ENCODE results near the gene NRG2. TPM values are rescaled to one million over a fixed set of nuclear protein-coding genes. Genes with fewer than 3 reads are reported as not detected.
A peak's percentile ranks its signal among the peaks of the same experiment; 100 is the strongest.

NRG2 gene
- total RNA-seq, 1 donor from 2014 or later, result 1.9 TPM

DNA sequence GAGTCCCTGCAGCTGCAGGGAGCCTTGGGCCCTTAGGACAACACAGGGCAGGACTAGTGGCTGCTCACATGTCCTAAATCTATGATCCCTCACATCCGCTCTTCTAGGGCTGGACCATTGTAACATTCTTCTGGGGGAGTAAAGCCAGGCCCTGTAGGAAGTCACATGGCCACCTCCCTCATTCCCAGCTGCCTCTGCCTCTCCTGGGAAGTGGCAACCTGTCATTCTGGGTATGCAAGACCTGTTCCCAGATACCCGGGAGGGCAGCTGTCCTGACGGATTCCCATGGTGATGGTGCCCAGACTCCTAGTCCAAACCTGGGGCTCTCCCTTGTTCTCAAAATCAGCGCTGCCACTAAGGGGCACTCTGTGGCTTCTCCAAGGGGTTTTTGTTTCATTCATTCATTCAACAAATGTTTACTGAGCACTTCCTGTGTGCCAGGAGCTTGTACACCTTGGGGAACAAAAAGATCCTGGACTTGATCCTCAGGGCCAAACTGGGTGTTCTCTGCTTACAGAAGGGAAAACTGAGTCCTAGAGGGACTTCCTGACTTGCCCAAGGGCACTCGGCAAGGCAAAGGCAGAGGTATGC is 161.9 kb downstream of the NRG2 start:
- intact Hi-C loops (cut with DNase I), result loop anchor here (5.0 kb wide), 1 partner anchor 86 kb away; no protein-coding TSS in a partner anchor
- DNase-seq (ENCODE audit: missing footprints) (no peak), ATAC-seq (no peak)

DNA sequence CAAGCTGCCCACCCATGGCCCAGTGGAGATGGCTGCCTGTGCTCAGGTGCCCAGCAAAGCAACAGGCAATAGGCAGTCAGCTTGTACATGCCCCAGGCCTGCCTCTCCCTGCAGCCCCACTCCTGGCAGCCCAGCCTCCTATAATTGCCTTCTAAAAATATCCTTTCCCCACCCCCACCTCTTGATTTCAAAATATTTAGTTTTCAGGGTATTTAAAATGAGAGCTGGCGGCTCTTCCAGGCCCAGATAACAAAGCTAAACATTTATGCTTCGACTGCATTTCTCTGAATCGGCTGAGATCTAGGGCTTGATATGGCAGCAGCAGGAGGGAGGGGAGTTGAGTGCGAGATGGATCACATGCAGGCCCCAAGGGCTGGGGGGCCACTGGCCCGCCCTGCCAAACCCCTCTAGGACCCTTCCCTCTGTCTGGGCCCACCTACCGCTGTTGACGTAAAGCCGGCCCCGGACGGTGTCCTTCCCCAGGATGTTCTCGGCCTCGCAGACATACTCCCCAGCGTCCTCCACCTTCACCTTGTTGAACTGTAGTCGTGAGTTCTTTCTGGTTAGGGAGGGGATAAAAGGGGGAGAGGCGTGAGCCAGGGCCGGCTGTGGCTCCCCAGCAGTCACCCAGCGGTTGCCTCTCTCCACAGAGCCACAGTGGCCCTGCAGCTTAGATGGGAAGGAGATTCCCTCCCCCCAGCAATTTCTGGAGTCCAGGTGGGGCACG is 162.5 kb downstream of the NRG2 start:
- DNase-seq (ENCODE audit: missing footprints) (no peak), ATAC-seq (no peak)
- intact Hi-C loops (cut with DNase I), result loop anchor here (5.0 kb wide), 1 partner anchor 87 kb away; no protein-coding TSS in a partner anchor

GRCh38 chr5:139878093-139878492 is 165.0 kb downstream of the NRG2 start:
- no peak for DNase-seq (ENCODE audit: missing footprints)
- ATAC-seq, result no peak
- intact Hi-C loops (cut with DNase I), result loop anchor here (10.0 kb wide), 1 partner anchor 277 kb away; no protein-coding TSS in a partner anchor

DNA sequence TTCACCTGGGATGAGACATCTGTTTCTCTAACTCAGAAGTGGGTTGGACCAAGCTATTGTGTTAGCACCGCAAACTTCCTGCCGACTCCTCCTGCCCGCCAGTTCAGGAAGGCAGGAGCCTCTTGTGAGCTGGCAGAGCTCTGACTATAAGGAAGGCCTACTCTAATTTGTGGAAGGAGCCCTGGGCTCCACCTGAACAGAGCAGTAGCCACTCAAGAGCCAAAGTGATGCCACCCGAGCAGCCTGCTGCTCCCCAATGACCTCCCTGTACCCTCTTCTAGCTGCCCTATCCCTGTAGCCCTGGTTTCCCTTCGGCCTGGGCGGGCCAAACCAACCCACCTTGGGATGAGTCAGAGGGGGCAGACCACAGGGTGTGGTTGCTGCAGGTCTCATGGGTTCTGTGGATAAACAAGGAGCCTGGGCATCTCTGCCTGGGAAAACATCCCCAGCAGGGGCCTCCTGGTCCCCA is 165.9 kb downstream of the NRG2 start:
- no peak for DNase-seq (ENCODE audit: missing footprints)
- ATAC-seq, result no peak
- intact Hi-C loops (cut with DNase I), result loop anchor here (10.0 kb wide), 1 partner anchor 278 kb away; no protein-coding TSS in a partner anchor

GRCh38 chr5:139875957-139876356 is 167.1 kb downstream of the NRG2 start:
- DNase-seq (ENCODE audit: missing footprints), result no peak
- intact Hi-C loops (cut with DNase I), result loop anchor here (10.0 kb wide), 1 partner anchor 279 kb away; no protein-coding TSS in a partner anchor
- no peak for ATAC-seq

DNA sequence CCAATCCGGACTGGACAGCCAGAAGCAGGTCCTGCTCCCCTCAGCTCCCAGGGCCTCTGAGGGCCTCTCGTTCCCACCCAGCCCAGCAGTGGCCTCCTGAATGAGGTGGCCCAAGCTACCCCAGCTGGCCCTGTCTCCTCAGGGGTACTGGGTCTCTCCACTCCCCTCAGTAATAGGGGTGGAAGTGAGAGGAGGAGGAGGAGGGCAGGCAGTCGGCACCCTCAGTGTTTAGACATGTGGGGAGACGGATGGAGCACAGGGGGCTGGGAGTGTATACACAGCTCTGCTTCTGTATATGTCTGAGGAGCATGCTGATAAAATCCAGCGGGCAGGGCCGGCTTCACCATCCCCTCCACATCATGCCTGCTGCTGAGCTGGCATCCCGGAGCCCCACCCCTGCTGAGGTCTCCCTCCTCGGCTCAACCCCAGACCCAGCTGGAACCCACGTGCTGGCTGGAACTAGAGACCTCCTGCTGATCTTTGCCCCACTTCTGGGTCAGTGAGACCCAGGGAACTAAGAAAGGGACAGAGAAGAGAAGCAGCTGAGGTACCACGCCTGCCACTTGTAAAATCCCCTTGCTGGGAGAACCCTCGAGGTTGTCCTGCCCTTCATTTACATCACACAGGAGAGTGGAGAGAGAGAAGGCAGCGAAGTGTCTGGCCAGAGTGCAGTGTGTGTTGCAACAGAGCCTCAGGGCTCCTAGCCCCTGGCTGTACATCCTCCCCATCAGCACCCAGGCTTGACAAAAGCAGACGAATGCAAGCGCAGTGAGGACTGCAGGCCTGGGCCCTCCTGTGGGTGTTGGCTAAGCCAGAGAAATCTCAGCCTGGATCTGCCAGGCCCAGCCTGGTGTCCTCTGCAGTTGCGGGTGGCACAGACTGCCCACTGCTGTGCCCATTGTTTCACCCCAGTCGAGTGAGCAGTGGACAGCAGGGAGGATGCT is 170.0 kb downstream of the NRG2 start:
- intact Hi-C loops (cut with DNase I), result loop anchor here (10.0 kb wide), 1 partner anchor 282 kb away; no protein-coding TSS in a partner anchor
- ATAC-seq (no peak), DNase-seq (ENCODE audit: missing footprints) (no peak)

- DNase-seq (ENCODE audit: missing footprints) (no peak), ATAC-seq (peak; percentile 7)
- intact Hi-C loops (cut with DNase I), result loop anchor here (10.0 kb wide), 1 partner anchor 283 kb away; no protein-coding TSS in a partner anchor
Measured at GRCh38 chr5:139872052-139872766, 170.9 kb downstream of the NRG2 start.

DNA sequence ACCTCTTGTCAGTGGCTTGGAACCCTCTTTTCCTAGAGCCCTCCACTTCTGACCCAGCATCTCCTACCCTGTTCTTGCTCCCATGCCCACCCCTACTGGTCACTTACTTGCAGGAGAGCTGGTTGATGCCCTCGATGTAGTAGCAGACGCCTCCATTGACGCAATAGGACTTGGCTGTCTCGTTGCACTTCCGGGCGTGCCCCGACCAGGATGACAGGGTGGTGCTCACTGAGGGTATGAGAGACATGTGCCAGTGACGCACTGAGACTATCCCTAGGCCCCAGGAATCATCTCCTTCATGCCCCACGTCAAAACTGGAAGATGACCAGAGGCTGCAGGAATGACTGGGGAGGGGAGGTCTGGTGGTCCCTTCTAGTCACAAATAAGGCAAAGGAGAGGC is 171.5 kb downstream of the NRG2 start:
- DNase-seq (ENCODE audit: missing footprints) (no peak), ATAC-seq (no peak)
- intact Hi-C loops (cut with DNase I), result loop anchor here (10.0 kb wide), 1 partner anchor 283 kb away; no protein-coding TSS in a partner anchor

- ATAC-seq, result no peak
- no peak for DNase-seq (ENCODE audit: missing footprints)
- intact Hi-C loops (cut with DNase I), result loop anchor here (10.0 kb wide), 1 partner anchor 284 kb away; no protein-coding TSS in a partner anchor
Measured at GRCh38 chr5:139870677-139871076, 172.4 kb downstream of the NRG2 start.

- intact Hi-C loops (cut with DNase I), result no loop called here
- no peak for ATAC-seq
- DNase-seq (ENCODE audit: missing footprints), result no peak
Measured at GRCh38 chr5:139869042-139869790, 173.9 kb downstream of the NRG2 start.

- ATAC-seq (no peak), DNase-seq (ENCODE audit: missing footprints) (no peak)
- intact Hi-C loops (cut with DNase I), result no loop called here
Measured at GRCh38 chr5:139867581-139867980, 175.5 kb downstream of the NRG2 start.

DNA sequence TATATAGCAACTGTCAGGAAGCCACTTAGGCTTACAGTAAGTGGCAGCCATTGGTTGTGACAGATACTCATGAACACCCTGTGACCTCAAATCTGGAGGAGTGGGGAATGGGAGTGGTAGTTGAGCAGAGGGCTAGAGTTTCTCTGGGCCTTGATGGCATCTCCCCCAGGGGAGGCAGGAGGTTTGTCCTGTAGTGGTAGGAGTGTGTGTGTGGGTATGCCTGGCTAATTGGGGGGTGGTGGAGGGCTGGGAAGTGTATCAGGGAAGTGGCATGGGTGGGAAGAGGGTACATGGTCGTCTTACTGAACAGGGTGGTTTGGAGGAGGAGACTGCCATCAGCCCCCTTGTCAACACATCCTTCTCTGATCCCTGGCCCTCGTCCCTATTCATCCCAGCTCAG is 176.0 kb downstream of the NRG2 start:
- intact Hi-C loops (cut with DNase I), result no loop called here
- ATAC-seq (no peak), DNase-seq (ENCODE audit: missing footprints) (no peak)

DNA sequence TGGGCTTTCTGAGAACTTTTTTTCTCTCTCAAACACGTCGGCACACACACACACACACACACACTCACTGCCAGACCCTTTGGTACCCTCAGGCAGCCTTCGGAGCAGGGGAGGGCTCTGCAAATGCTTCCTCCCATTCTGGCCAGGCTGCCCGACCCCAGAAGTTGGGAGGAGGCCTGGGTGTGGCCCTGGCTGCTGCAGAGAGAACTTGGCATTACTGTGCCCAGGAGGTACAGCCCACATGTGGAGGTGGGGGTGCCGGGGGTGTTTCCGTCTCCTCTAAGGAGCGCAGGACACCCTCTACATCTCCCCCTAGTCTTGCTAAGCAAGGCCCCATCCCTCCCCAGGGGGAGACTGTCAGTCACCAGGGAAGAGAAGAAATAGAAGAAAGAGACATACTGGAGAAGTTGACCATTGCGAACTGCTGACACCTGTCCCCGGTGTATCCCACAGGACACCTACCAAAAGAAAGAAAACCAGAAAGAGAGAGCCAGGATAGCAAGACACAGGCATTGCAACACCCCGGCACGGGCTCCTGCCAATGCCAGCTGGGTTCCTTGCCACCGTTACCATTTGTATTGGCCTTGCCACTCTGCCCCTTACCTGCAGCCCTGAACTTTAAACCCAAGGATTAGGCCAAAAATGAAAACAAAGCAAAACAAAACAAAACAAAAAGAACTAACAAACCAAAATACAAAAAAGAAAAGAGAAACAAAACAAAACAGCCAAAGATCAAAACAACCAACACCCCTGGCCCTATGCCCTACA is 178.2 kb downstream of the NRG2 start:
- DNase-seq (ENCODE audit: missing footprints) (no peak), ATAC-seq (no peak)
- intact Hi-C loops (cut with DNase I), result loop anchor here (1.0 kb wide), 2 partner anchors 78 to 103 kb away; no protein-coding TSS in a partner anchor

- DNase-seq (ENCODE audit: missing footprints), result no peak
- intact Hi-C loops (cut with DNase I), result loop anchor here (1.0 kb wide), 2 partner anchors 77 to 104 kb away; no protein-coding TSS in a partner anchor
- peak; percentile 80 for ATAC-seq
Measured at GRCh38 chr5:139863855-139864558, 179.1 kb downstream of the NRG2 start.

- peak; percentile 89 for DNase-seq (ENCODE audit: missing footprints)
- peak; percentile 94 for ATAC-seq
- intact Hi-C loops (cut with DNase I), result no loop called here
Measured at GRCh38 chr5:139863361-139863760, 179.7 kb downstream of the NRG2 start.

DNA sequence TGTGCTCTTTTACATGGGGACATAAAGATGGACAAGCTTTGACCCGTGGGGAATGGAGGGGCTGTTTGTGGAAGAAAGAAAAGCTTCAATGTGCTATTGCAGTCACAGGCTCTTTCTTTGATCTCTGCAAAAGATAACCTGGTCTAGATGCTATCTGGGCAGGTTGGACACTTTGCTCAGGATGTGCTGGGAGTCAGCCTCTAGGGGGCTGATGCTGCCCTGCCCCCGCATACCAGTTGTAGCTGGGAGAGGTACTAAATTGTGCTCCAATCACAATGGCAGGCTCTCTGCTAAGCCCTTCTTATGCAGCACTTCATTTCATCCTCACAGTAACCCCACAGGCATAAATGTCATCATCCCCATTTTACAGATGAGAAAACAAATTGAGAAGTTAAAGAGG is 180.3 kb downstream of the NRG2 start:
- ATAC-seq (no peak), DNase-seq (ENCODE audit: missing footprints) (no peak)
- intact Hi-C loops (cut with DNase I), result no loop called here

All from Right ventricle myocardium inferior (tissue), 1 donor.